Activated T-cell treated with anti-CD3 and anti-CD28 coated beads, Interleukin-2, amount 50 U/mL, for 24 hours (primary cell): ENCODE measurements around the gene ADGRL3.

Source experiments
- DNase-seq: peaks from one replicate; pipeline ENCODE4 v3.0.0-alpha.2; 2020
- H3K27ac Mint-ChIP-seq: 2 replicates; pipeline ENCODE4 v1.8.0; 2020; ENCODE audit warnings: mild to moderate bottlenecking, mixed read lengths
- H3K27me3 Mint-ChIP-seq: 2 replicates; pipeline ENCODE4 v1.8.0; 2020; ENCODE audit warnings: mixed read lengths
- H3K36me3 Mint-ChIP-seq: 2 replicates; pipeline ENCODE4 v1.8.0; 2020; ENCODE audit warnings: low read depth, mixed read lengths
- H3K4me1 Mint-ChIP-seq: 2 replicates; pipeline ENCODE4 v1.8.0; 2020; ENCODE audit warnings: low read depth, mixed read lengths
- H3K4me3 Mint-ChIP-seq: 2 replicates; pipeline ENCODE4 v1.8.0; 2020; ENCODE audit warnings: mild to moderate bottlenecking, moderate library complexity, mixed read lengths
- H3K9me3 Mint-ChIP-seq: 2 replicates; pipeline ENCODE4 v1.8.0; 2020; ENCODE audit warnings: mixed read lengths

The ADGRL3 gene

DNA sequence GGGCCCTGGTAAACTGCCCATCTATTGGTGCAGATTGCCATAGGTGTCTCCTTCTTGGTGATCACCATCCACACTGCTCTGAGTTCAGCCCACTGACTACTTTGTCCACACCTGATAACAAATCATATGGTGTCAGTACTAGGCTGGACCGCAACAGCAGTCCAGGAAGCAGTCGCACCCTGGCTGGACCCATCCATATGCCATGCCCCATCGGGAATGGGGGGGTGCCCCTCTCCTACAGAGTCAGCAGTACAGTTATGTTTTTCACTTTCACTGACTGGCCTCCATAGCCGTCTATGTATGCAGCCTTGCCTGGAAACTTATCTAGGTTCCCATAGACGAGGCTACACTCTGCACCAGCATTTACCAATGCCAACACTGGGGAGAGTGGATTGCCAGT lies 226.1 kb downstream of the ADGRL3 start:
- H3K27ac Mint-ChIP-seq: no peak overlapping the region
- H3K4me1 Mint-ChIP-seq: no peaks in the 10 kb centered on the region
- no peak overlapping the region for H3K4me3 Mint-ChIP-seq
- no peak for DNase-seq
- peaks cover 24% of the 10 kb centered on the region for H3K9me3 Mint-ChIP-seq
- H3K36me3 Mint-ChIP-seq: no peaks in the 10 kb centered on the region
- H3K27me3 Mint-ChIP-seq: no peaks in the 10 kb centered on the region

DNA sequence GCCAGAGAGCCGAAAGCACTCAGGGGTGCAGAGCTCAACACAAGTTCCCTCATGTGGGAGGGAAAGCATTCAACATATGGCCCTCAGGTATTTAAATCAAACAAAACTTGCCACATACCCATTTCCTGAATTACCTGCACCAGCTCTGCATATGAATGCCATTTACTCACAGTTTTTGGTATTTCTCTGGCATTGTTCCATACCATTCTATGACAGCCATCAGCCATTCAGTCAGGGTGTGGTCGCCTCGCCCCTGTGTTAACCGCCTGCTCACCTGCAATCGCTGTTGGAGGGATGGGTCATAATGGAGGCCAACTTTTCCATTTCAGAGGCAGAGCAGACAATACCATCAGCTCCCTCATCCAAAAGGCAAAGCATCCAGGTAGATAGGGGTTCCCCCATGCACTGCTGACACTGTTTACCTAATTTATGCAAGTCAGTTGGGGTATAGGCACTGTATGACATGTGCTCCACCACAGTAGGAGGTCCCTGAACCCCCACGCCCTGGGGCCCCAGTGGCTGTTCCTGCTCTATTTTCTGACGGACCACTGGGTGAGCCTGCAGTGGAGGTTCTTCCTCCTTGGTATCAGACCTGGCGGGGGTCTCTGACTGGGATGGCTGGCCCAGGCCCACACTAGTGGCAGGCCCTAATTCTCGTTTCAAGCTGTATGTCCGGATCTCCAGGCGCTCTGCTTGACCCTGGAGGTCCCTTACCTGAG lies 227.1 kb downstream of the ADGRL3 start:
- Mint-ChIP-seq H3K4me3 (no peak overlapping the region), H3K4me1 (no peaks in the 10 kb centered on the region), H3K27me3 (no peaks in the 10 kb centered on the region), H3K27ac (no peak overlapping the region), H3K9me3 (peaks cover 24% of the 10 kb centered on the region), H3K36me3 (no peaks in the 10 kb centered on the region)
- DNase-seq: no peak

DNA sequence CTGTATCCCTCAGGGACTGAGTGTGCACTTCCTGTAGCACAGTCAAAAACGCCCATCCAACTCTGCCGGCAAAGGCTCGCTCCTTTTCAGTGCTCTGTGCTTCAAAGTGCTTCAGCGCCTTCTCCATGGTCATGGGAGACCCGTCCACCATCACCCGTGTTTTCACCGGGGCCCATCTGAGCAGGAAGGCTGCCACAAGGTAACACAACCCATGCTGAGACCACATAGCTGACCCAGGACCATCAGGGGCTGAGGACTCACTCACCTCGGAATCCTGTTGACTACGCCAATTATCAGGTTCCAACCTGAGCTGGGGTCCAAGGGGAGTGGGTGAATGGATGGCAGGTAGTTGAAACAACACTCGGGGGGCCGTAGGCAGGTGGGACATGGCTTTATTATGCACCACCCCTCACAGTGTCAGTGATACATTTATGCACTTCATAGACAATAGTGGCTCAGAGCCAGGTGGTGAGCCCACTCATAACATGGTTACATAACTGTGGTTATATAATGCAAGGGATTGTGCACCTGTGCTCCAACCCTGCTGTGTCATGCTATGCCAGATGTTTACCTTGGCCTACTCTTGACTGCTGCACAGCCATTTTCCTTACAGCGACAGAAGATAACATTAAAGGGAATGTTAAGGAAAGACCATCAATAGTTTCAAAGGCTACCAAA lies 227.8 kb downstream of the ADGRL3 start:
- Mint-ChIP-seq H3K4me3 (no peak overlapping the region), H3K27me3 (no peaks in the 10 kb centered on the region), H3K4me1 (no peaks in the 10 kb centered on the region), H3K9me3 (peaks cover 22% of the 10 kb centered on the region), H3K36me3 (no peaks in the 10 kb centered on the region), H3K27ac (no peak overlapping the region)
- no peak for DNase-seq

DNA sequence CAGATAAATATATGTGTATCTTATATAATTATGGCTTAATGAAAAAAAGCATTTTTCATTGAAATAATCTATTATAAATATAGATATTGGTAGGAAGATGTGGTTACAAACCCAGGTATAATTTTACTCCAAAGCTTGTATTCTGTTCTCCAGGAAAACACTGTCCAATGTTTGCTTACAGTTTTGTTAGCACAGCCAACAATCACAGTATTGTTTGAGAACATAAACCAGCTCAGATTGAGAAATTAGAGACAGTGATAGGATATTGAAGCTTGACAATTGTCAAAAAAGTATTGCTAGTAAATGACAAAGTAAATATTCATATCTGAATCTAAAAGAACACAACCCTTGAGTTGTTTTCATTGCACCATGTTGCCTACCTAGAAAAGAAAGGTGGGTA lies 228.8 kb downstream of the ADGRL3 start:
- Mint-ChIP-seq H3K4me1 (no peaks in the 10 kb centered on the region), H3K4me3 (no peak overlapping the region), H3K36me3 (no peaks in the 10 kb centered on the region)

DNA sequence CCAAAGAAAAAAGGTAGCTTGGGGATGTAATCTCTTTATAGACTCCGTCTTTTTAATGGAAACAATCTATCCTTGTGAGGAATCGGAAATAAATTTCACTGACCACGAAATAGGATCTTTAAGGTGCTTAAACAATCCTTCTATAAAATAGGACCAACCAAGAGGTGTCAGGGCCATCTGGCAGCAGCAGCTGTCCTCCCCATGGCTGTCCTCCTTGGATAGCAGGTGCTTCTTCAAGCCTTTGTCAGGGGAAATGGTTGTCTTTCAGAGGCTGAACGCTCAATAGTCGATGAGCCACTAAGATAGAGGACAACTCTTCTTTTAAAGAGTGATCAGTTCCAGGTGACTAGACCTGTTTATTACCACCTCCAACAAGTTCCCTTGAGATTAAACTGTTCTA lies 231.0 kb downstream of the ADGRL3 start:
- no peak overlapping the region for H3K27ac Mint-ChIP-seq
- H3K27me3 Mint-ChIP-seq: no peaks in the 10 kb centered on the region

More for the DNA sequence above, 228.8 kb downstream of the ADGRL3 start:
- no peak for DNase-seq
- H3K27me3 Mint-ChIP-seq: no peaks in the 10 kb centered on the region
- H3K27ac Mint-ChIP-seq: no peak overlapping the region
- H3K9me3 Mint-ChIP-seq: peaks cover 15% of the 10 kb centered on the region

DNA sequence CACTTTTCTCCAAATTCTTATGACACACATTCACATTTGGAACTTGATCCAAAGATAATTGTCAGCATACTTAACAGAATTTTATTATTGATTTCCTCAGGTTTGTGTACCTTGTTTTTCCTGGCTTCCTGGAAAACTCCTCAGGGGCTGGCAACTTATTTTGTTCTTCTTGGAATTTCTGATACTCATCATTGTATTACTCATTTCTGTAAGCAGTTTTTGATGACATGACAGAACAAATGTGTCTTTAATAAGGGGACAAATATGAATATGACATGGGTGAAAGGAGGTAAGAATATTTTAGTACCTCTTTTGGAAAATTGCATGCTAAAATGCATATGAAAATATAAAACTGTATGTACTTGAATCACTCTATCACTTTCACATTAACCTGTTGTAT lies 237.8 kb downstream of the ADGRL3 start:
- H3K4me1 Mint-ChIP-seq: no peaks in the 10 kb centered on the region
- no peaks in the 10 kb centered on the region for H3K27me3 Mint-ChIP-seq
- H3K27ac Mint-ChIP-seq: no peak overlapping the region
- H3K9me3 Mint-ChIP-seq: peaks cover 9% of the 10 kb centered on the region
- no peak overlapping the region for H3K4me3 Mint-ChIP-seq
- no peak for DNase-seq
- no peaks in the 10 kb centered on the region for H3K36me3 Mint-ChIP-seq

More for the DNA sequence above, 231.0 kb downstream of the ADGRL3 start:
- Mint-ChIP-seq H3K4me3 (no peak overlapping the region), H3K36me3 (no peaks in the 10 kb centered on the region), H3K4me1 (no peaks in the 10 kb centered on the region), H3K9me3 (peaks cover 12% of the 10 kb centered on the region)
- DNase-seq: no peak

DNA sequence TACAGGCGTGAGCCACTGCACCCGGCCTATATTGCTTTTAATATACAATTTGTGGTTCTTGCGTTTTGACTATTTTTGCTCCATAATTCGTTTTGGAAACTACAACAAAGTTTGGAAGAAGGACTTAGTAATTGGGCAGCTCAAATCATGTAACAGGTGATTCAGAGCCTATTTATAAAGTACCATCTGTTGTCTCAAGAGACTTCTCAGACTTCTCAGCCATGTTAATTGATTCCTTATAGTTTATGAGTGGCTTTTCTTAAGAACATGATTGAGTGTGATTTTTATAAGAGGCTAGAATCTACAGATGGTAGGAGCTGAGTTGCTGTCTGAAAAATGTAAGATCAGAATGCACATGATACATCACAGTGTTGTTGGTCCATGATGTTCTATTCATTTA lies 240.2 kb downstream of the ADGRL3 start:
- no peak for DNase-seq
- no peaks in the 10 kb centered on the region for H3K36me3 Mint-ChIP-seq
- no peak overlapping the region for H3K27ac Mint-ChIP-seq
- H3K4me3 Mint-ChIP-seq: no peak overlapping the region
- H3K4me1 Mint-ChIP-seq: no peaks in the 10 kb centered on the region
- no peaks in the 10 kb centered on the region for H3K27me3 Mint-ChIP-seq
- peaks cover 9% of the 10 kb centered on the region for H3K9me3 Mint-ChIP-seq

DNA sequence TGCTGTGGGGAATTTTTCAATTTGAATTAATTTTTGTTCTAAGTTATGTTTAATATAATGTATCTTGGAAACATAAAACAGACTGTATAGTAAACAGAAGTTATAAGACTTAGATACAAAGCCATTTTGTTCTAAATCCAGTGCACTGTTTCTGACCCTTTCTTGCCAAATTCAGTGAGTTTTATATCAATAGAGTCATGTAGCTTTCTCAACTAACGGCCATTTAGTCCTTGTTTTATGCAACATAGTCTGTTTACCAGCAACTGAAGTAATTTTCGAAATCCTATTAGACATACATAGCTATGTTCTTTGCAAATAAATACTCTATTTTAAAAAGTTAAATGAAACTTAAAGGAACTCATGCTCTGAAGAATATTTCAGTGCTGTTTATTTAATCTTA lies 242.8 kb downstream of the ADGRL3 start:
- H3K9me3 Mint-ChIP-seq: peaks cover 6% of the 10 kb centered on the region

DNA sequence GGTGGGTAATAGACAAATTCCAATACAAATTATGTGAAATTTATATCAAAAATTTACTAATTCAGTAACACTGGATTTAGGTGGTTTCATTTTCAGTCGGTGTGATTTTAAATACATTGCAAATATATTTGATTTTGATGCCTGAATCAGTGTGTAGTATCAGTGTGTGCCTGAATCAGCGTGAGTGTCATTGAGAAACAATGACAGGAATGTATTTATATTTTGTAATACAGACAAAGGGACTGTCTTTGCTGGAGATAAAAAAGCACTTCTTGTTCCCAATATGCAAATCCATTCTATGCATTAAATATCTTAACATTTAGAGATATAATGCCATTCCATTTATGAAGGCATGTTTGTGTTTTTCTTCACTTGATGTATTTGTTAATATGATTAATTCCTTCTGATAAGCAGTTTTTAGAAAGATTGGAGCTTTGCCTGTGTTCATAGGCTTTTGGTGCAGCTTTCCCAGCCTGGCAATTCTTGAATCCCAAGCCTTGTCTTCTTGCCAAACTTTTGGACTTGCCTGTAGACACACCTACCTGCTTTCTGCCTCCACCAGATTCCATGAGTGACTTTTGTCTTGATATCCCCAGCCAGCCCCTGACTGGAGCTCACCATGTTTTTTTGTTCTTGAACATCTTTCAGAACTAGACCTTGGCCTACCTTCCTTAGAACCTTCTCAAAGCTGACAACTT lies 243.8 kb downstream of the ADGRL3 start:
- Mint-ChIP-seq H3K4me3 (no peak overlapping the region), H3K4me1 (no peaks in the 10 kb centered on the region), H3K27me3 (no peaks in the 10 kb centered on the region), H3K36me3 (no peaks in the 10 kb centered on the region), H3K27ac (no peak overlapping the region), H3K9me3 (peaks cover 6% of the 10 kb centered on the region)
- DNase-seq: no peak

More for the DNA sequence above, 242.8 kb downstream of the ADGRL3 start:
- no peak for DNase-seq
- H3K4me3 Mint-ChIP-seq: no peak overlapping the region
- H3K27ac Mint-ChIP-seq: no peak overlapping the region
- H3K4me1 Mint-ChIP-seq: no peaks in the 10 kb centered on the region
- no peaks in the 10 kb centered on the region for H3K36me3 Mint-ChIP-seq
- H3K27me3 Mint-ChIP-seq: no peaks in the 10 kb centered on the region

DNA sequence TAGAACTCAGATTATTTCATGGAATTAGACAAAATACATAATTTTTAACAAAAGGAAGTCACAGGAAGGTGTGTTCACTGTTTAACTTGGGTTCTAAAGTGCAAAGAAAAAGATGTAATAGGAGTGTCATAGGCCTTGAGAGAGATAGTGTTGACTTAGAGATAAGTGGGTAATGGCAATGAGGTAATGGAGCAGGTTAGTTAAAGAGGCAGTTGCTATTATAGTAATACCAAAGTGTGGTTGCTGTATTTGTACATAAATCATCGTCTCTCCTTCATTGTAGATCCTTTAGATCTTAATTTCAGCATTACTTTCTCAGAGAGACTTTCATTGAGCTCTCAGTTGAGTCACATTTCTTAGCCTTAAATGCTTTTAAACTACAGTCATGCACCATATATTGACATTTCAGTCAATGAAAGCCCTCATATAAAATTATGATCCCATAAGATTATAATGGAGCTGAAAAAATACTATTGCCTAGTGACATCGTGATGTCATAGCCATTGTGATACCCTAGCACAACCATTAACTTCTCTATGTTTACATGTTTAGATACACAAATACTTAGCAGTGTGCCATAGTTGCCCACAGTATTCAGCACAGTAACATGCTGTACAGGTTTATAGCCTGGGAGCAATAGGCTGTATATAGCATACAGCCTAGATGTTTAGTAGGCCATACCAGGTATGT lies 245.4 kb downstream of the ADGRL3 start:
- no peaks in the 10 kb centered on the region for H3K27me3 Mint-ChIP-seq
- no peaks in the 10 kb centered on the region for H3K4me1 Mint-ChIP-seq
- H3K4me3 Mint-ChIP-seq: no peak overlapping the region
- no peak for DNase-seq
- H3K27ac Mint-ChIP-seq: no peak overlapping the region
- peaks cover 6% of the 10 kb centered on the region for H3K9me3 Mint-ChIP-seq
- H3K36me3 Mint-ChIP-seq: no peaks in the 10 kb centered on the region

DNA sequence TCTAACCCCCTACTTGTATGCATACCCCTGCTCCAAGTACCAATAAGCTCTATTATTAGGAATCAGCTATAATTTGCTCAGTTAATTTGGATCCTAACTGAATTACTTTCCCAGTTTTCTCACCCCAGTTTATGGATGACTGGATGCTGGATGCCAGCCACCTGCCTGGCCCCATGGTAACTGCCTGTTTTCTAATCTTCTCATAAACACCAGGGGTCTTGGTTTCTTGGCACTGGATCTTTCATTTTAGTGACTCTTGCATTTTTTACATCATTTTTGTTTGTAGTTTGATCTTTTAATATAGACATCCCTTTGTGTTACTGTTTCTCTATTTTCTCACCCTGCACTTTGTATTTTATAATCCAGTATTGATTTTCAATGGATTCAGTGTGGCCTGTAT lies 246.8 kb downstream of the ADGRL3 start:
- no peak overlapping the region for H3K27ac Mint-ChIP-seq
- H3K4me3 Mint-ChIP-seq: no peak overlapping the region
- H3K9me3 Mint-ChIP-seq: peaks cover 6% of the 10 kb centered on the region
- H3K36me3 Mint-ChIP-seq: no peaks in the 10 kb centered on the region
- no peaks in the 10 kb centered on the region for H3K27me3 Mint-ChIP-seq
- no peak for DNase-seq
- no peaks in the 10 kb centered on the region for H3K4me1 Mint-ChIP-seq

DNA sequence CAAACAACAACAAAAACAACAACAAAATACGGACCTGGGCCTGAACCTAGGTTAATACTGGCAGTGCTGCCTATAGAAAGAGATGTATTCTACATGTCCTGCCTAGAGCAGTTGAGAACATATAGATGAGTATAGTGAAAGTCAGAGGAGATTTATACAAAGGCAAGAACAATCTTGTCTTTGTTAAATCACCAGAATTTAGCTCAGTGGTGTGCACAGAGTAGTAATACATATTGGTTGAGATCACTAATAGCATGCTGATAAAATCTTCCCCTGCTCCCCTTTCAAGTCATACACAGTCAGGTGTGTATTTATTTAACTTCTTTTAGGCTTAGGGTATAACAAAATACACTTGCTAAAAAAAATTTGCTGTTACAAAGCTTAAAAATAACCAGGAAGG lies 247.8 kb downstream of the ADGRL3 start:
- Mint-ChIP-seq H3K36me3 (no peaks in the 10 kb centered on the region), H3K27me3 (no peaks in the 10 kb centered on the region), H3K9me3 (peaks cover 6% of the 10 kb centered on the region), H3K4me1 (no peaks in the 10 kb centered on the region), H3K4me3 (no peak overlapping the region), H3K27ac (no peak overlapping the region)
- DNase-seq: no peak

DNA sequence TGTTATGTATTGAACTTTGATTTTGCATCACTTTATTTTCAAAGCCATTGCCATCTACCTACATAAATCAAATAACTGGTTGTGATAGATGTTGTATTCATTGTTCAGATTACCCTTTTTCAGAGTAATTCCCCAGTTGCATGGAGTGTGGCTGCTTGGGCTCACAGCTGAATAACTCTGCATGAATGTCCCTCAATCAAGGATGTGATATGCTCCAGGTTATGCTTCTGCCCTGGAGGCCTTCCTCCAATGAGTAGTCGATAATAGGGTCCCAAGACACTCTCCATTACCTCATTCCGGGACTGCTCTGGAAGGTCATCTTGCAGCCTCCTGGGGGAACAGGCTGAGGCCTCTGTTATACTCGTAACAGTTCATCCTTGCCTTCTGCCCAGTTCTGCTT lies 251.8 kb downstream of the ADGRL3 start:
- H3K36me3 Mint-ChIP-seq: no peaks in the 10 kb centered on the region
- DNase-seq: no peak
- H3K27ac Mint-ChIP-seq: no peak overlapping the region
- H3K27me3 Mint-ChIP-seq: no peaks in the 10 kb centered on the region
- H3K4me1 Mint-ChIP-seq: no peaks in the 10 kb centered on the region
- H3K4me3 Mint-ChIP-seq: no peak overlapping the region
- peaks cover 7% of the 10 kb centered on the region for H3K9me3 Mint-ChIP-seq

DNA sequence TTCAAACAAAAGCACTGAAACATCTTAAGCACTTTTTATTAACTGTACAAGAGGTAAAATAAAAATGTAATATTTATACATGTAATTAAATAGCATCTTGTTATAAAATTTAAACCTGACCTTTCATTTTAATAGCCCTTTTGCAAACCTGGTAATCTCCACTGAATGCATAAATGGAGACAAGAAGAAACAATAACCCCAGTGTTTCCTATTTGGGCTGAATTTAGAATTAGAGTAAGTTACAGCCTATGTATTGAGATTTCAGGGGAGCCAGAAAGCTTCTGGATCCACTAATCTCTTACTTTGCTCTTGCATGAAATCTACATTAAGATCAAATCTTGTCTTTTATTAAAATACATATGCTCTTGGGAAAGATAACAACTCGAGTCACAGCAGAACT lies 261.8 kb downstream of the ADGRL3 start:
- Mint-ChIP-seq H3K4me3 (no peak overlapping the region), H3K4me1 (no peaks in the 10 kb centered on the region), H3K36me3 (no peaks in the 10 kb centered on the region), H3K27ac (no peak overlapping the region), H3K9me3 (peaks cover 6% of the 10 kb centered on the region), H3K27me3 (no peaks in the 10 kb centered on the region)
- DNase-seq: no peak
